Measurements from ENCODE around the gene DPP6.

DNA sequence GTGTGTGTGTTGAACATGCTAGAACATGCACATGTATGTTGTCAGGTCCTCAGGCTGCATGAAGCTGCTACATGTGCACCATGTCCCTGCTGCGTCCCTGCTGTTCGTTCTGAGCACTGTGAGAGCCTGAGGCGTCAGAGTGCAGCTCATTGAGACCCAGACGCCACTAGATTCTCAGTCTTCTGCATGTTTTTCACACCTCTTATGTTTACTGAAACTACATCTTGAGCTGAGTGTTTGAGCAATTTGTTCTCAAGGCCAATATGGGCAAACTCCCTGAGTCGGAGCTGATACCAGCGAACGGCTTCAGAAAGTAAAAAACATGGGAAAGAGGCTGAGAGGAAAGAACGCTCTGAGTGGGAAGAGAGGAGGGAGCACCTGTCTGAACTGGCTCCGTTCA lies 600.4 kb downstream of the DPP6 start:
- TF ChIP-seq, protein P1, sequence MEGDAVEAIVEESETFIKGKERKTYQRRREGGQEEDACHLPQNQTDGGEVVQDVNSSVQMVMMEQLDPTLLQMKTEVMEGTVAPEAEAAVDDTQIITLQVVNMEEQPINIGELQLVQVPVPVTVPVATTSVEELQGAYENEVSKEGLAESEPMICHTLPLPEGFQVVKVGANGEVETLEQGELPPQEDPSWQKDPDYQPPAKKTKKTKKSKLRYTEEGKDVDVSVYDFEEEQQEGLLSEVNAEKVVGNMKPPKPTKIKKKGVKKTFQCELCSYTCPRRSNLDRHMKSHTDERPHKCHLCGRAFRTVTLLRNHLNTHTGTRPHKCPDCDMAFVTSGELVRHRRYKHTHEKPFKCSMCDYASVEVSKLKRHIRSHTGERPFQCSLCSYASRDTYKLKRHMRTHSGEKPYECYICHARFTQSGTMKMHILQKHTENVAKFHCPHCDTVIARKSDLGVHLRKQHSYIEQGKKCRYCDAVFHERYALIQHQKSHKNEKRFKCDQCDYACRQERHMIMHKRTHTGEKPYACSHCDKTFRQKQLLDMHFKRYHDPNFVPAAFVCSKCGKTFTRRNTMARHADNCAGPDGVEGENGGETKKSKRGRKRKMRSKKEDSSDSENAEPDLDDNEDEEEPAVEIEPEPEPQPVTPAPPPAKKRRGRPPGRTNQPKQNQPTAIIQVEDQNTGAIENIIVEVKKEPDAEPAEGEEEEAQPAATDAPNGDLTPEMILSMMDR (IDR thresholded peaks at IDR 0.05): no peak
- TF ChIP-seq EP300 (IDR thresholded peaks at IDR 0.05) (no peak), POLR2A (IDR thresholded peaks at IDR 0.05) (no peak)

Measured in tibial nerve (tissue), 4 donors.